Activated CD4-positive, alpha-beta T cell treated with anti-CD3 and anti-CD28 coated beads for 24 hours (primary cell): ENCODE results near the gene SPATA2.
"Not testable (repeated sequence)": the region's sequence is repeated elsewhere in the genome, so short reads cannot be mapped to it uniquely, and the experiment has no call there.

ENCODE experiments used
- DNase-seq, 2 donors: peaks; one replicate each; pipeline ENCODE4 v3.0.0-alpha.2; 2020; ENCODE audit warnings: low read depth in 2 of 2

Gene SPATA2

DNA sequence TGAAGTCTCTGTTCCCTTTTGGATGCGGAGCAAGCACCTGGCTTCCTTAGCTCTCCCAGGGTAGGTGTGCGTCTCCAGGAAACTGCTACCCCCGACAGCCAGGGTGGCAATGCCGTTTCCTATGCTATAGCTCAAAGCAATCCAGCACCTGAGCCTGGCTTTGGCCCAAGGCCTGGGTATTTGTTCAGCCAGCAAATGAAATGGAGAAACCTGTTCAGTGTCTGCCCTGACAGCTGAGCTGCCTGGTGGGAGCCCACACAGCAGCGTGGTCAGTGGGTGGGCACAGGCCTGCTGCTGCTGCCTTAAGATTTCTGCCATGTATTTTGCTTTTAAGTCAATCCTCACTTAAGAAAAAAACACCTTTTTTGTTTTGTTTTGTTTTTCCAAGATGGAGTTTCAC lies 13.7 kb downstream of the SPATA2 start:
- DNase-seq: no peak

GRCh38 chr20:49899541-49900383 lies 15.6 kb downstream of the SPATA2 start:
- no peak for DNase-seq

DNA sequence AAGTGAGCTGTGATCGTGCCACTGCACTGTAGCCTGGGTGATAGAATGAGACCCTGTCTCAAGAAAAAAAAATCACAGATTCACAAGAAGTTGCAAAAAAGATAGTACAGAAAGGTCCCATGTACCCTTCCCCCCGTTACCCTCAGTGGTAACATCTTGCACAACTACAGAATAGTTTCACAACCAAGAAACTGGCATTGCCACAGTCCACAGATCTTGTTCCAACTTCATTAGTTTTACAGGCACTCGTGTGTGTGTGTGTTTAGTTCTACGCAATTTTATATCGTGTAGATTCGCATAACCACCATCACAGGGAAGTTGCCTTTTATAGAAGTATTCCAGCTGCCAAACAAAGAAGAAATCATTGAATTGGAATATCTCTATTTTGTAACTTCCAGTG lies 19.1 kb downstream of the SPATA2 start:
- no peak for DNase-seq

DNA sequence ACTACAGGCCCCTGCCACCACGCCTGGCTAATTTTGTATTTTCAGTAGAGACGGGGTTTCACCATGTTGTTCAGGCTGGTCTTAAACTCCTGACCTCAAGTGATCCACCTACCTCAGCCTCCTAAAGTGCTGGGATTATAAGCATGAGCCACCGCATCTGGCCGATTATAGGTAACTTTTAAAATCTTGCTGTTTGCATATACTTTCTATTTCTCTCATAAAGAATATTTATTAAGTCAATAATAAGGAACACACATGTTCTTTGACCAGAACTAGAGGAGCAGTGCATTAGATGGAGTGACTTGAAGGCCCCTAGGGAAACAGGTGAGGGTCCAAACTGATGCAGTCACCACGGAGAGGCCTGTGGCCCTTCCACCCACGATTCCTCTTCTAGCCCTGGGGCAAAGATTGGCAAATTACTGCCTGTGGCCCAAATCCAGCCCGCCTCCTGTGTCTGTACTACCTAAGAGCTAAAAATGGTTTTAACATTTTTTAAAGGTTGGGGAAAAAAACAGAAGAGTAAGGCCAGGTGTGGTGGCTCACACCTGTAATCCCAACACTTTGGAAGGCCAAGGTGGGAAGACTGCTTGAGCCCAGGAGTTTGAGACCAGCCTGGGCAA lies 19.7 kb downstream of the SPATA2 start:
- not testable (repeated sequence) for DNase-seq

DNA sequence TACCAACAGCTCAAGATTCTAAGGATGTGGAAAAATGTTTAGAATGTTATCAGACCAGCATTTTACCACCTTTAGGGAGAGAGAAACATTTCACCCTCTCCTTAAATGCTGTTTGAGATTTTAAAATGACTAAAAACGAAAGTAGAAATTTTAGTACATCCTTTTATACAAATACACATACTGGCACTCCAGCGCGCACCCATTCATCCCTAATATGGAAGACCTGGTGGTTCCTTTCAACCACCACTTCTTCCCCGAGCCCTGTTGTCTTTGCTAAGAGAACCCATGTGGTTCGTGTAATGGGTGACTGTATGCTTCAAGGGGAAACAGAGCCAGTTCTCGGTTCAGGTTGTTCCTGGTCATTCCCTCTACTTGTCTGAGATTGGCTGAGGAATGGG lies 21.3 kb downstream of the SPATA2 start:
- no peak for DNase-seq

DNA sequence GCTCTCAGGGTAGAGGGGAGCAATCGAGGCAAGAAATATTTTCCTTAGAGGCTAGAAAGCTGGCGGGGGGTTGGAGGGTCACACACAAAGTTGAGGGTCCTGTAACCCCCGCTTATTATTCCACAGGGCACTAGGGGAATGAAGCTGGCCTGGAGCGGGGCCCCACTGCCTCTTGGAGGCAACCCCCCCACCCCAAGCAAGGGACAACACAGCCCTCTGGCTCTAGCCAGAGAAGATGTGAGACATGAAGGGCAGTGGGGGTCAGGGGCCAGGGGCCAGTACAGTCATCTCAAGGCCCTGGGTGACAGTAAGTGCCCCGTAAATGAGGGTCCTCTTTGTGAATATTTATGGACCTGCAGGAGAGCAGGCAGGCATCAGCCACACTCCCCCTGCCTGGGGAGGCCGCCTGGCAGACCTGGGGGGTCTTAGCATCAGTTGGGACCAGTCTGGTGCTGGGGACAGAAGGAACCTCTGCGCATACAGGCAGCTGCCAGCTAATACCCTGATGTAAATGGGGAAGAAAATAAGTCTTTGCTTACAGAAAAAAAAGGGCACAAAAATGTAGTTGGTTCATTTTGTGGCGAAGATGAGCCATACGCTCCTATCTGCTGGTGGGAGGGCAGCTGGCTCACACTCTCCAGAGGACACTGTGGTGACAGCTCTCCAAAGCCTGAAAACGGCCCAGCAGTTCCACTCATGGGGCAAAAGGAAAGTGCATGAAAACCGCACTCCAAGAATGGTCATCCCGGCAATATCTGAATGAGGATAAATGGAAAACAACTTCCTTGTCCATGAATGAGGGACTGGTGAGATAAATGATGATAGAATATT lies 21.9 kb downstream of the SPATA2 start:
- DNase-seq: peak in 1 of 2 donors; percentile 21

DNA sequence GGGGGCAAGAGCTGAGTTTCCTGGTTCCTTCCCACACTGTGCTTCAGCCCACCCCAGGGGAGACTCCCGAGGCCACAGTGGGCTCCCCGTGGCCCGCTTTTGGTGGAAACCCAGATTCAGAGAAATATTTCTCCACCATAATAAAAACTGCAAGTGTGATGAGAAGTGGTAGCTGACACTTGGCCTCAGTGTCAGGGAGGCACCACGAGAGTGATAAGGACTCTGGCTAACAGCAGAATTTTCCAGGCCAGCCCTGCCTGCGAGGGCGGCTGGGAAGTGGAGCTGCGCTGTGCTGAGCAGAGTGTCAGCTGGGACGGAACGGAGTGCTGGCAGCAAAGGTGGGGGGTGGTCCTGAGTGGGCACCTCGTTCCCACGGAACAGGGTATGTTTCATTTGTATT lies 22.5 kb downstream of the SPATA2 start:
- no peak for DNase-seq

DNA sequence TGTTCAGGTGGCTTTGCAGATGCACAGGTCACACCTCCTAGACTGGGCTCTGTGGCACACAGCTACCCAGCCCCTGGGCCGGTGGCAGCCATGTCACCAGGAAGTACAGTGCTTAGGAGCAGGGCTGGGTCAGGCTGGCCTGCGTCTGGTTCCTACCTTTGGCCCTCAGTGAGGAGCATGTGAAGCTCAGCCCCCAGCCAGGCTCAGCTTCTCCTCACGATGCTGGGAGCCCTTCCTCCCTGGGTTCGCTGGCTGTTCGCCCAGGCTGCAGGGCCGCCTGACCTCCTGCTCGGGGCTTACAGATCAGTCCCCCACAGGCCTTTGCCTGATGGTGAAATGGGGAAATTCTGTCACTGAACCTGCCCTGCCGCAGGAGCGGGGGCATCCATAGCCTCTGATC lies 23.1 kb downstream of the SPATA2 start:
- DNase-seq: no peak

- no peak for DNase-seq
Measured at GRCh38 chr20:49891476-49892110, 23.7 kb downstream of the SPATA2 start.

GRCh38 chr20:49890471-49891361 lies 24.6 kb downstream of the SPATA2 start:
- no peak for DNase-seq

DNA sequence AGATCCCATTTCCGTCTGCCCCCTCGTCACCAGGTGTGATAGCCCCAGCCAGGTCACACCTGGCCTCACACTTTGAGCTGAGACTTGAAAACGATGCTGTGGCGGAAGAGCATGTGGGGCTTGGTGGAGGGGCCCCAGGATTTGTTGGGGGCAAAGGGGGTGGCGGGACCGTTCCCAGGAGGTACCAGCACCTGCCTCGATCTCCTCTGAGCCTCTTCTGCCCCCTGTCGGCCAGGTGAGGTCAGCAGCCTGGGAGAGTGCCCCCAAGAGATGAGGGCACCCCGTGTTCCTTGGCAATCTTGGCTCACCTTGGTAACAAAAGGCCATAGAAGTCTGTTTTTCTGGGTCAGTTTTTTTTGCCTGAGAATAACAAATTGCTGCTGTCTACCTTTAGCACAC lies 25.4 kb downstream of the SPATA2 start:
- no peak for DNase-seq

- DNase-seq: no peak
Measured at GRCh38 chr20:49889001-49889934, 26.1 kb downstream of the SPATA2 start.

- DNase-seq: peak; percentile 39 to 45
Measured at GRCh38 chr20:49888212-49889000, 26.9 kb downstream of the SPATA2 start.

GRCh38 chr20:49887251-49888211 lies 27.8 kb downstream of the SPATA2 start:
- no peak for DNase-seq

GRCh38 chr20:49886571-49887213 lies 28.6 kb downstream of the SPATA2 start:
- no peak for DNase-seq

- no peak for DNase-seq
Measured at GRCh38 chr20:49885558-49886332, 29.6 kb downstream of the SPATA2 start.
